Large intestine (tissue), 3 donors: ENCODE measurements around the gene C2orf76. TPM values are rescaled to one million over a fixed set of nuclear protein-coding genes. Genes with fewer than 3 reads are reported as not detected.
"Not testable (repeated sequence)": the region's sequence is repeated elsewhere in the genome, so short reads cannot be mapped to it uniquely, and the experiment has no call there.

ENCODE experiments used
- DNase-seq, 2 donors: peaks; one replicate each; pipeline versions ENCODE4 v3.0.0 to v3.0.0-alpha.2; 2013
- H3K27ac ChIP-seq: one replicate; pipeline ENCODE4 v1.5.1; 2013; ENCODE audit warnings: low read length
- H3K27me3 ChIP-seq: 2 replicates; pipeline ENCODE4 v1.6.1; 2013; ENCODE audit warnings: low read length; ENCODE audit not compliant: control insufficient read depth, insufficient read depth
- H3K36me3 ChIP-seq: 2 replicates; pipeline ENCODE4 v1.6.1; 2013; ENCODE audit warnings: low read length; ENCODE audit not compliant: control insufficient read depth, insufficient read depth
- H3K4me1 ChIP-seq: one replicate; pipeline ENCODE4 v1.6.1; 2013; ENCODE audit warnings: low read length; ENCODE audit not compliant: control insufficient read depth, insufficient read depth
- H3K4me3 ChIP-seq: one replicate; pipeline ENCODE4 v1.5.1; 2013; ENCODE audit warnings: low read length
- H3K9me3 ChIP-seq: one replicate; pipeline ENCODE4 v1.6.1; 2013; ENCODE audit warnings: mild to moderate bottlenecking, low read depth, low read length, moderate library complexity; ENCODE audit not compliant: control insufficient read depth
- WGBS: methylation state at CpG from one replicate; pipeline ENCODE4 v1.1.5; 2013; ENCODE audit warnings: low lambda C conversion rate; ENCODE audit not compliant: insufficient coverage; 5-methylcytosine and 5-hydroxymethylcytosine counted together
- polyA plus RNA-seq: library from polyadenylated mRNA; unstranded; fragments of 120-200 nt; gene quantifications from one replicate; pipeline ENCODE4 v1.2.1, GENCODE V29; 2013

C2orf76 gene
- polyA plus RNA-seq, 1 donor, result 11.9 TPM

- H3K27ac ChIP-seq, result no peak overlapping the region
- no peaks in the 10 kb centered on the region for H3K27me3 ChIP-seq
- no CpG with 5 or more reads among the region's 6 CpGs for WGBS
- H3K9me3 ChIP-seq, result no peaks in the 10 kb centered on the region
- no peak for DNase-seq
- peaks cover 7% of the 10 kb centered on the region for H3K4me1 ChIP-seq
- no peak overlapping the region for H3K4me3 ChIP-seq
- H3K36me3 ChIP-seq, result peaks cover 3% of the 10 kb centered on the region
Observed at GRCh38 chr2:119378566-119378965, 11.9 kb upstream of the C2orf76 start.

GRCh38 chr2:119377993-119378345 is 11.3 kb upstream of the C2orf76 start:
- Histone ChIP-seq H3K9me3 (peaks cover 6% of the 10 kb centered on the region), H3K27ac (no peak overlapping the region), H3K36me3 (peaks cover 9% of the 10 kb centered on the region), H3K4me1 (peaks cover 7% of the 10 kb centered on the region), H3K27me3 (no peaks in the 10 kb centered on the region), H3K4me3 (no peak overlapping the region)
- 20% methylated on average over 1 of the region's 5 CpGs for WGBS
- DNase-seq, result no peak

- no peak overlapping the region for H3K4me3 ChIP-seq
- H3K27me3 ChIP-seq, result no peaks in the 10 kb centered on the region
- H3K36me3 ChIP-seq, result peaks cover 14% of the 10 kb centered on the region
- no peak overlapping the region for H3K27ac ChIP-seq
- no CpG with 5 or more reads among the region's 7 CpGs for WGBS
- peaks cover 6% of the 10 kb centered on the region for H3K9me3 ChIP-seq
- no peak for DNase-seq
- H3K4me1 ChIP-seq, result peaks cover 7% of the 10 kb centered on the region
Observed at GRCh38 chr2:119377294-119377992, 10.8 kb upstream of the C2orf76 start.

- Histone ChIP-seq H3K27ac (no peak overlapping the region), H3K36me3 (peaks cover 20% of the 10 kb centered on the region), H3K27me3 (no peaks in the 10 kb centered on the region), H3K4me3 (no peak overlapping the region), H3K4me1 (peaks cover 7% of the 10 kb centered on the region), H3K9me3 (peaks cover 6% of the 10 kb centered on the region)
- 100% methylated on average over 1 of the region's 5 CpGs for WGBS
- DNase-seq, result no peak
Observed at GRCh38 chr2:119376810-119377209, 10.2 kb upstream of the C2orf76 start.

GRCh38 chr2:119376406-119376805 is 9.8 kb upstream of the C2orf76 start:
- H3K27me3 ChIP-seq, DNase-seq, H3K9me3 ChIP-seq, H3K4me3 ChIP-seq, H3K4me1 ChIP-seq, H3K27ac ChIP-seq: not testable (repeated sequence)
- no CpG with 5 or more reads among the region's 6 CpGs for WGBS
- peaks cover 24% of the 10 kb centered on the region for H3K36me3 ChIP-seq

- not testable (repeated sequence) for H3K27ac ChIP-seq
Observed at GRCh38 chr2:119373907-119374745, 7.5 kb upstream of the C2orf76 start.

GRCh38 chr2:119372778-119373568 is 6.3 kb upstream of the C2orf76 start:
- Histone ChIP-seq H3K36me3 (peaks cover 55% of the 10 kb centered on the region), H3K27me3 (no peaks in the 10 kb centered on the region), H3K4me3 (no peak overlapping the region), H3K27ac (no peak overlapping the region), H3K4me1 (peaks cover 14% of the 10 kb centered on the region), H3K9me3 (peaks cover 6% of the 10 kb centered on the region)
- no CpG with 5 or more reads among the region's 7 CpGs for whole genome bisulfite sequencing
- no peak for DNase-seq

More at GRCh38 chr2:119373907-119374745, 7.5 kb upstream of the C2orf76 start:
- H3K36me3 ChIP-seq, result peaks cover 44% of the 10 kb centered on the region
- not testable (repeated sequence) for H3K9me3 ChIP-seq, DNase-seq, H3K27me3 ChIP-seq, H3K4me1 ChIP-seq, H3K4me3 ChIP-seq
- no CpG with 5 or more reads among the region's 5 CpGs for WGBS

GRCh38 chr2:119371111-119371510 is 4.5 kb upstream of the C2orf76 start:
- Histone ChIP-seq H3K4me1 (peaks cover 7% of the 10 kb centered on the region), H3K4me3 (no peak overlapping the region), H3K9me3 (peaks cover 6% of the 10 kb centered on the region), H3K27ac (no peak overlapping the region), H3K36me3 (peaks cover 55% of the 10 kb centered on the region), H3K27me3 (no peaks in the 10 kb centered on the region)
- DNase-seq, result no peak
- no CpG with 5 or more reads among the region's 6 CpGs for whole genome bisulfite sequencing

- Histone ChIP-seq H3K27me3 (no peaks in the 10 kb centered on the region), H3K27ac (no peak overlapping the region), H3K9me3 (peaks cover 6% of the 10 kb centered on the region), H3K36me3 (peaks cover 55% of the 10 kb centered on the region), H3K4me1 (peaks cover 15% of the 10 kb centered on the region), H3K4me3 (no peak overlapping the region)
- WGBS, result 100% methylated on average over 1 of the region's 6 CpGs
- DNase-seq, result no peak
Observed at GRCh38 chr2:119369845-119370244, 3.2 kb upstream of the C2orf76 start.

- Histone ChIP-seq H3K27ac (peak overlapping the region; percentile 76), H3K4me3 (peak overlapping the region; percentile 67), H3K9me3 (no peaks in the 10 kb centered on the region), H3K27me3 (no peaks in the 10 kb centered on the region), H3K4me1 (peaks cover 15% of the 10 kb centered on the region), H3K36me3 (peaks cover 42% of the 10 kb centered on the region)
- WGBS, result no CpG with 5 or more reads among the region's 32 CpGs
- DNase-seq, result peak; percentile 67 to 88
Observed at GRCh38 chr2:119367472-119368099, 952 bp upstream of the C2orf76 start.
